HepG2 (cell line): Measurements from ENCODE around the gene PACS1. TPM values are rescaled to one million over a fixed set of nuclear protein-coding genes. Genes with fewer than 3 reads are reported as not detected.

ENCODE experiments used
- ATAC-seq: fragments of 200-7000 bp; cut with Tn5 transposase; 3 replicates; pipeline ENCODE4 v1.9.1; 2020; ENCODE audit warnings: mild to moderate bottlenecking, moderate library complexity
- BruUV-seq: library from RNA; stranded (reverse); fragments of 400-500 nt; replicated peaks from 2 replicates; lab custom pipeline; 2021; lab: Mats Ljungman, UMichigan
- CTCF ChIA-PET: fragments of 300-600 bp; formaldehyde crosslinking; extraction: SDS; loops from one replicate; lab custom pipeline; 2021; ENCODE audit warnings: low total read pairs, inconsistent platforms, low intra/inter-chr PET ratio; lab: Yijun Ruan, JAX
- POLR2A ChIA-PET: fragments of 350-600 bp; sonication (Branson Sonifier 250); formaldehyde crosslinking; loops from one replicate; lab custom pipeline; 2020; ENCODE audit warnings: antibody characterized with exemption, inconsistent platforms; lab: Yijun Ruan, JAX
- DNase-seq: peaks from one replicate; pipeline ENCODE4 v3.0.0-alpha.2; 2015; ENCODE audit warnings: low spot score
- FAIRE-seq: peaks from 3 replicates; lab custom pipeline; 2011; peaks lifted over from hg19 to GRCh38; lab: Jason Lieb, UNC
- H2AFZ ChIP-seq: one replicate; pipeline ENCODE4 v1.6.1; 2011; ENCODE audit warnings: low read length, inconsistent platforms
- H3K27ac ChIP-seq: fragments of 300-600 bp; 3 replicates; pipeline ENCODE4 v1.8.0; 2011; ENCODE audit warnings: mixed run types, mild to moderate bottlenecking, mixed read lengths, low read length, inconsistent platforms; ENCODE audit not compliant: insufficient read depth; ENCODE audit errors: extremely low read length
- H3K27me3 ChIP-seq, 2 experiments: fragments of 200-600 bp in 1 of 2; 2 replicates in 1 of 2; 3 replicates in 1 of 2; pipeline versions ENCODE4 v1.6.0 to v1.8.0; 2011; ENCODE audit warnings: low read length in 2 of 2, mild to moderate bottlenecking in 2 of 2, moderate library complexity in 2 of 2, inconsistent platforms in 1 of 2; ENCODE audit not compliant: insufficient read depth in 2 of 2, control insufficient read depth in 1 of 2
- H3K36me3 ChIP-seq, 2 experiments: fragments of 200-600 bp in 1 of 2; replicated peaks in 1 of 2; 2 replicates in 1 of 2; 3 replicates in 1 of 2; pipeline versions ENCODE4 v1.5.1 to v1.8.0; 2011; ENCODE audit warnings: low read length in 2 of 2, inconsistent platforms in 1 of 2; ENCODE audit not compliant: insufficient read depth in 2 of 2, control insufficient read depth in 1 of 2
- H3K4me1 ChIP-seq: 2 replicates; pipeline ENCODE4 v1.5.1; 2012; ENCODE audit warnings: low read length, inconsistent platforms; ENCODE audit not compliant: insufficient read depth
- H3K4me2 ChIP-seq: 2 replicates; pipeline ENCODE4 v1.6.0; 2011; ENCODE audit warnings: low read depth, low read length, inconsistent platforms
- H3K4me3 ChIP-seq, 3 experiments: fragments of 200-600 bp in 1 of 3; sonication (generic), shearing (Covaris generic) in 1 of 3; replicated peaks in 1 of 3; 2 replicates each; pipeline ENCODE4 v1.5.1; 2011 to 2016; ENCODE audit warnings: low read length in 3 of 3, inconsistent platforms in 2 of 3, low read depth in 2 of 3, mild to moderate bottlenecking in 2 of 3, control low read depth in 1 of 3, mixed read lengths in 1 of 3; ENCODE audit not compliant: insufficient read depth in 1 of 3
- H3K79me2 ChIP-seq: one replicate; pipeline ENCODE4 v1.6.1; 2011; ENCODE audit warnings: low read length, inconsistent platforms; ENCODE audit not compliant: insufficient read depth
- H3K9ac ChIP-seq: 2 replicates; pipeline ENCODE4 v1.6.0; 2011; ENCODE audit warnings: mild to moderate bottlenecking, low read depth, low read length, inconsistent platforms; ENCODE audit not compliant: insufficient read depth
- H3K9me3 ChIP-seq: 2 replicates; pipeline ENCODE4 v1.5.1; 2012; ENCODE audit warnings: mild to moderate bottlenecking, low read length
- H4K20me1 ChIP-seq: 2 replicates; pipeline ENCODE4 v1.6.0; 2011; ENCODE audit warnings: inconsistent platforms, mild to moderate bottlenecking, low read length, moderate library complexity; ENCODE audit not compliant: insufficient read depth
- ATF4 ChIP-seq, 2 experiments: fragments of 450-650 bp in 1 of 2; sonication (generic) in 1 of 2; formaldehyde crosslinking; IDR thresholded peaks; 2 replicates each; pipeline versions ENCODE4 v1.5.0 to v1.8.0; 2020 to 2022; ENCODE audit warnings: mild to moderate bottlenecking in 1 of 2, missing genetic modification reagents in 1 of 2
- EP300 ChIP-seq, 3 experiments: sonication (generic) in 1 of 3; formaldehyde crosslinking in 1 of 3; IDR thresholded peaks; 2 replicates each; pipeline versions ENCODE4 v1.5.1 to v1.6.1; 2011 to 2020; ENCODE audit warnings: low read depth in 2 of 3, low read length in 2 of 3, borderline replicate concordance in 1 of 3, improper control_type of control experiment in 1 of 3, mild to moderate bottlenecking in 1 of 3, missing genetic modification reagents in 1 of 3, moderate library complexity in 1 of 3
- FOSL2 ChIP-seq: sonication (generic); formaldehyde crosslinking; IDR thresholded peaks from 2 replicates; pipeline ENCODE4 v1.4.0; 2020; ENCODE audit warnings: missing genetic modification reagents
- FOXA3 ChIP-seq: IDR thresholded peaks from 2 replicates; pipeline ENCODE4 v1.6.1; 2016; ENCODE audit warnings: missing genetic modification reagents, missing compliant biosample characterization
- GATAD2A ChIP-seq: IDR thresholded peaks from 2 replicates; pipeline ENCODE4 v1.6.1; 2016
- HDAC1 ChIP-seq: sonication (generic); formaldehyde crosslinking; IDR thresholded peaks from 2 replicates; pipeline ENCODE4 v1.5.1; 2020; ENCODE audit warnings: mild to moderate bottlenecking, missing genetic modification reagents
- KAT8 ChIP-seq: IDR thresholded peaks from 2 replicates; pipeline ENCODE4 v1.6.1; 2016; ENCODE audit warnings: missing genetic modification reagents, missing compliant biosample characterization
- MYNN ChIP-seq: sonication (generic); formaldehyde crosslinking; IDR thresholded peaks from 2 replicates; pipeline ENCODE4 v1.4.0; 2020; ENCODE audit warnings: mild to moderate bottlenecking, low read depth, missing genetic modification reagents
- NFATC3 ChIP-seq: sonication (generic); formaldehyde crosslinking; IDR thresholded peaks from 2 replicates; pipeline ENCODE4 v1.5.1; 2020; ENCODE audit warnings: mild to moderate bottlenecking, missing genetic modification reagents
- RFX5 ChIP-seq: IDR thresholded peaks from 2 replicates; pipeline ENCODE4 v1.6.1; 2011; ENCODE audit warnings: low read depth, low read length, improper control_type of control experiment
- SKI ChIP-seq: fragments of 450-650 bp; IDR thresholded peaks from one replicate; pipeline ENCODE4 v1.6.1; 2018; ENCODE audit warnings: mild to moderate bottlenecking; ENCODE audit not compliant: partially characterized antibody
- SMARCE1 ChIP-seq: fragments of 450-650 bp; IDR thresholded peaks from 2 replicates; pipeline ENCODE4 v1.6.1; 2017; ENCODE audit warnings: borderline replicate concordance
- ZNF12 ChIP-seq: sonication (generic); formaldehyde crosslinking; IDR thresholded peaks from 2 replicates; pipeline ENCODE4 v1.5.0; 2020; ENCODE audit warnings: missing genetic modification reagents
- ZNF30 ChIP-seq: sonication (generic); formaldehyde crosslinking; IDR thresholded peaks from 2 replicates; pipeline ENCODE4 v1.5.0; 2020; ENCODE audit warnings: mild to moderate bottlenecking, missing genetic modification reagents
- ZNF350 ChIP-seq: sonication (generic); formaldehyde crosslinking; IDR thresholded peaks from 2 replicates; pipeline ENCODE4 v1.4.0; 2020; ENCODE audit warnings: mild to moderate bottlenecking, low read depth, missing genetic modification reagents, borderline replicate concordance
- ZNF530 ChIP-seq: sonication (generic); formaldehyde crosslinking; IDR thresholded peaks from 2 replicates; pipeline ENCODE4 v1.5.0; 2020; ENCODE audit warnings: low read depth, mild to moderate bottlenecking, missing genetic modification reagents
- ZNF652 ChIP-seq: IDR thresholded peaks from 2 replicates; pipeline ENCODE4 v1.6.1; 2016; ENCODE audit warnings: low read depth, borderline replicate concordance
- ZNF672 ChIP-seq: sonication (generic); formaldehyde crosslinking; IDR thresholded peaks from 2 replicates; pipeline ENCODE4 v1.8.1; 2022; ENCODE audit warnings: missing genetic modification reagents
- ZNF788 ChIP-seq: sonication (generic); formaldehyde crosslinking; IDR thresholded peaks from 2 replicates; pipeline ENCODE4 v1.5.0; 2020; ENCODE audit warnings: mild to moderate bottlenecking, missing genetic modification reagents, borderline replicate concordance
- WGBS: methylation state at CpG from one replicate; pipeline ENCODE4 v1.1.6; 2017; ENCODE audit warnings: low lambda C conversion rate; 5-methylcytosine and 5-hydroxymethylcytosine counted together
- in situ Hi-C: cut with HindIII; loops from 2 replicates; pipeline ENCODE4 v1.10.0; 2017; ENCODE audit warnings: low pct_unique_long_range_greater_than_20kb; ENCODE audit not compliant: extremely low pct_ligation_motif_present
- intact Hi-C: fragments of 100-400 bp; cut with micrococcal nuclease; formaldehyde crosslinking; loops from one replicate; pipeline ENCODE4 v1.10.0; 2022; ENCODE audit not compliant: unreplicated experiment
- polyA plus RNA-seq, 8 experiments: library from polyadenylated mRNA; depleted of rRNA in 3 of 8; stranded (reverse) in 7 of 8; unstranded in 1 of 8; fragments of >200 nt; fragmentation: Illumina TruSeq in 4 of 8; extraction: Trizol in 4 of 8; gene quantifications; 2 replicates each; pipeline versions ENCODE4 v1.2.1 to v1.2.3, GENCODE V29; 2011 to 2016; ENCODE audit warnings: low read depth in 4 of 8, missing spikeins in 1 of 8, mixed read lengths in 1 of 8; ENCODE audit not compliant: insufficient read depth in 1 of 8
- total RNA-seq, 5 experiments: library from RNA; depleted of rRNA; stranded (reverse); fragments of >200 nt; fragmentation: Illumina TruSeq; extraction: Trizol; gene quantifications; 2 replicates each; pipeline ENCODE4 v1.2.3, GENCODE V29; 2016; ENCODE audit warnings: low read depth in 1 of 5
- TF ChIP-seq, protein P1 (sequence below): IDR thresholded peaks from 2 replicates; pipeline ENCODE4 v1.6.1; 2016; ENCODE audit warnings: missing compliant biosample characterization, missing genetic modification reagents, borderline replicate concordance
- TF ChIP-seq, protein P2 (sequence below): sonication (generic); formaldehyde crosslinking; IDR thresholded peaks from 2 replicates; pipeline ENCODE4 v1.4.0; 2020; ENCODE audit warnings: missing genetic modification reagents

Gene PACS1
- total and polyA plus RNA-seq, 2 of the 13 experiments (the other 11 are each of a cell fraction or from before 2014, with no cell fraction given) = 7.6 to 8.6 TPM

DNA sequence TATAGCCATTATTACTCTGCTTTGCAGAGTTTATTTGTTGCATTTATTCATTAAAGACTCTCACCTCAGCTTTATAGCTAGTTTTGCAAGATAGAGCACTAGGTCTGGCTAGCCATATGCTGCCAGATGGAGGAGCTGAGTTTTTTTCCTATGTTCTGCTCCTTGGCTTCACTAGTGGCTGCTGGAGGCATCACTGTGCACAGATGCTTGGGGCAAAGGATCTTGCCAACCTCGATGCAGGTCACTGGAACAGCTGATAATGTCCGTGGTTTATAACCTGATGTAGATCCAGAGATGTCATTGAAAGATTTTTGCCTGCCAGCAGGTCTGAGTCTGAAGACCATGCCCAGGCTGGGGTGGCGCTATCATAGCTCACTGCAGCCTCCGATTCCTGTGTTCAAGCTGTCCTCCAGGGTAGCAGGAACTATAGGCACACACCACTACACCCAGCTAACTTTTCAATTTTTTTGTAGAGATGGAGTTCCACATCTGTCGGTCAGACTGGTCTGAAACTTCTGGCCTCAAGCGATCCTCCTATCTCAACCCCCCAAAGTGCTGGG lies 63.2 kb downstream of the PACS1 start (continued):
- no peak for TF ChIP-seq SMARCE1
- no peak for TF ChIP-seq ZNF672 (CRISPR knock-in tag)
- TF ChIP-seq MYNN (CRISPR knock-in tag) = no peak
- TF ChIP-seq, protein P1, sequence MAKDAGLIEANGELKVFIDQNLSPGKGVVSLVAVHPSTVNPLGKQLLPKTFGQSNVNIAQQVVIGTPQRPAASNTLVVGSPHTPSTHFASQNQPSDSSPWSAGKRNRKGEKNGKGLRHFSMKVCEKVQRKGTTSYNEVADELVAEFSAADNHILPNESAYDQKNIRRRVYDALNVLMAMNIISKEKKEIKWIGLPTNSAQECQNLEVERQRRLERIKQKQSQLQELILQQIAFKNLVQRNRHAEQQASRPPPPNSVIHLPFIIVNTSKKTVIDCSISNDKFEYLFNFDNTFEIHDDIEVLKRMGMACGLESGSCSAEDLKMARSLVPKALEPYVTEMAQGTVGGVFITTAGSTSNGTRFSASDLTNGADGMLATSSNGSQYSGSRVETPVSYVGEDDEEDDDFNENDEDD = no peak

DNA sequence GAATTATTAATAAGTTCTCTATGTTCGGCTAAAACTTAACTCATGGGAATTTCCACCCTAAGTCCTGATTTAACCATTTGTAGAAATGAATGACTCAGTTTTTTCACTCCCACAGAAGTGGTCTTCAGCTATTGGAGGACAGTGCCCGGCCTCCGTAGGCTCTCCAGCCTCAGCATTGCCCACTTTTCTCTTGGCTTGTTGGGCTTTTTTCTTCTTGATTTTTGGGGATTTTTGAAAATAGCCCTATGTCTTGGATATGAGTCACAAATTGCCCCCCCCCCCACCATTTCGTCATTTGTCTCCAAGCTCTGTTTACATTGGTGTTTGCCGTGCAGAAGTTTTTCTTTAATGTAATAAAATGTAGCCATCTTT lies 66.7 kb downstream of the PACS1 start:
- Histone ChIP-seq H3K4me1 (peaks cover 38% of the 10 kb centered on the region), H3K9ac (no peak overlapping the region), H2AFZ (no peak overlapping the region), H4K20me1 (no peaks in the 10 kb centered on the region), H3K4me3 (no peak overlapping the region), H3K27me3 (no peaks in the 10 kb centered on the region), H3K36me3 (no peaks in the 10 kb centered on the region), H3K9me3 (no peaks in the 10 kb centered on the region), H3K79me2 (no peaks in the 10 kb centered on the region), H3K27ac (no peak overlapping the region), H3K4me2 (peak overlapping the region; percentile 30; the same call in 1 of the 2 replicates)
- 50% methylated on average over 5 of the region's 5 CpGs for WGBS
- in situ Hi-C loops (no loop called here), intact Hi-C loops (loop anchor here (1.0 to 5.0 kb wide), 2 partner anchors 17 to 54 kb away; no protein-coding TSS in a partner anchor)
- no TSS peak for BruUV-seq
- ChIA-PET POLR2A (interaction anchor here (0.6 to 1.6 kb wide), 5 partner anchors 9 to 320 kb away, joined by 3 to 7 read pairs (median 3); partner anchors contain the start of genes FIBP and SF3B2), CTCF (no interaction called here)
- DNase-seq = peak; percentile 37
- ATAC-seq = no peak
- TF ChIP-seq KAT8 (CRISPR knock-in tag) (0 out of 2 replicates have a peak, but pooled peaks have one; percentile 1), HDAC1 (CRISPR knock-in tag) (no peak), SKI (no peak), GATAD2A (CRISPR knock-in tag) (peak; percentile 50; the same call in 1 of the 2 replicates), ZNF652 (CRISPR knock-in tag) (0 out of 2 replicates have a peak, but pooled peaks have one; percentile 19), FOXA3 (CRISPR knock-in tag) (peak; percentile 48; the same call in 1 of the 2 replicates), FOSL2 (CRISPR knock-in tag) (peak; percentile 67), ZNF530 (CRISPR knock-in tag) (no peak), ZNF30 (CRISPR knock-in tag) (no peak), ATF4 (CRISPR knock-in tag; IDR thresholded peaks at IDR 0.05) (0 out of 4 replicates have a peak, but pooled peaks of 1 of the 2 experiments have one; percentile 45), ZNF12 (no peak), NFATC3 (CRISPR knock-in tag) (no peak), ZNF350 (no peak), ZNF788 (CRISPR knock-in tag) (no peak), RFX5 (peak; percentile 69), EP300 (IDR thresholded peaks at IDR 0.05; ENCODE audit: low read depth in 2 of 2, low read length in 2 of 2) (peak in 1 of 2 experiments; percentile 16; a peak in 1 of 4 replicates), EP300 (CRISPR knock-in tag; IDR thresholded peaks at IDR 0.05; ENCODE audit: borderline replicate concordance) (no peak)
- TF ChIP-seq, protein P2, sequence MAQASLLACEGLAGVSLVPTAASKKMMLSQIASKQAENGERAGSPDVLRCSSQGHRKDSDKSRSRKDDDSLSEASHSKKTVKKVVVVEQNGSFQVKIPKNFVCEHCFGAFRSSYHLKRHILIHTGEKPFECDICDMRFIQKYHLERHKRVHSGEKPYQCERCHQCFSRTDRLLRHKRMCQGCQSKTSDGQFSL (CRISPR knock-in tag) = peak; percentile 29; the same call in 1 of the 2 replicates
- FAIRE-seq = no peak
